GOT3 (cell line): ENCODE results near the gene FOXJ1.

Experiments
- DNase-seq: peaks from one replicate; lab custom pipeline; 2025; ENCODE audit warnings: mixed read lengths; lab: John Stamatoyannopoulos, UW

Gene FOXJ1

DNA sequence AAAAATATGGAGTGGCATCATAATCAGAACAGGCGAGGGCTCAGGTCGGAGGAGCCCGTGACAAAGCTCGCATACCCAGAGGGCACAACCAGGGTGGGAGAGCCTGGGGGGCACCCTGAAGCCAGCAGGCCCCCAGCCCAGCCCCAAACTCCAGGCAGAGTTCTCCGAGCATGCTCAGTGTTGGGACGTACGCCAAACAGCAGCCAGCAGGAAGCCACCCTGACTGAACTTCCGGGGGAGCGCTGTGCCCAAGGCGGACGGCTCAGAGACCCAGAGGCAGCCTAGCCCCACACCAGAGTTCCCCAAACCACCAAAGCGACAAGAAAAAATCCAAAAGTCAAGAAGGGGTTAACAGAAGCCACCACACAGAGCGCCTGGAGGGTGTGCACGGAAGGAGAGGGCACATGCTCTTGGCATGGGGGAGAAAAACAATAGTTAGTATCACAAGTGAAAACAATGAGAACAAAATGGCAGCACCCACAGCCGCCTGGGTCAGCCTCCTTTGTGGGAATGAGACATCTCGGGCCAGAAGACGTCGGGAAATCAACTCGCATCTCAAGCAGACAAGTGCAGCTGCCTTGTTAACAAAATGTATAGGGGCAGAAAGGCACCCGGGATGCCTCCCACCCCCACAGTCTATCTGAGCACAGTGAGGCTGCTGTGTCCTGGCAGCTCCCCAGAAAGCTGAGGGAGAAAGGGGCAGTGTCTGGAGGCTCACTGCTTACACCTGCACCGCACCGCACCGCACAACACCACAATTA is 49.3 kb downstream of the FOXJ1 start:
- no peak for DNase-seq

DNA sequence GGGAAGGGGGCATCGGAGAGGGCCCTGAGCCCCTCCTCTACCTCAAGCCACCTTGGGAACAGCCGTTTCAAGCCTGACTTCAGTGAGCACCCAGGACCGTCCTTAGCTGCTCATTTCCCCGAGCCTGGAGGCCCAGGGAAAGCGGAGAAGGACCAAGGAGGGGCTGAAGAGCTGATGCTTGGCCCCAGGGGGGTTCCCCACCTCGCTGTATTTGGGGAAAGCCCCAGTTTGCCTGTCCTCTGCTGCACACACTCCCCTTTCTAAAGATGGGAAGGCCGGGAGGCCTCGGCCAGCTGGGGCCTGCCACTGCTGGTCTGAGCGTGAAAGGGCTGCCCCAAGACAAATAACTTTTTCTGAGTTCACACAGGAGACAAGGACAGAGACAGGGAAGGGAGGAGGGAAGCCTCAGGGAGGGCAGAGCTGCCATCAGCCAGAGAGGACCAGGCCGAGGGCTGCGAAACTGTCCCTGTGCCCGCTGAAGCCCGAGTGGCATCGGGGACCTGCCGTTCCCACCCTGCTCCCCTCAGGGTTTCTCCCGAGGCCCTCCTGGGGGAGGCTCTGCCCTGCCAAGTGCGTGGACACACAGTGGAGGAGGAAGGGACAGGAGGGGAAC is 50.4 kb downstream of the FOXJ1 start:
- no peak for DNase-seq

DNA sequence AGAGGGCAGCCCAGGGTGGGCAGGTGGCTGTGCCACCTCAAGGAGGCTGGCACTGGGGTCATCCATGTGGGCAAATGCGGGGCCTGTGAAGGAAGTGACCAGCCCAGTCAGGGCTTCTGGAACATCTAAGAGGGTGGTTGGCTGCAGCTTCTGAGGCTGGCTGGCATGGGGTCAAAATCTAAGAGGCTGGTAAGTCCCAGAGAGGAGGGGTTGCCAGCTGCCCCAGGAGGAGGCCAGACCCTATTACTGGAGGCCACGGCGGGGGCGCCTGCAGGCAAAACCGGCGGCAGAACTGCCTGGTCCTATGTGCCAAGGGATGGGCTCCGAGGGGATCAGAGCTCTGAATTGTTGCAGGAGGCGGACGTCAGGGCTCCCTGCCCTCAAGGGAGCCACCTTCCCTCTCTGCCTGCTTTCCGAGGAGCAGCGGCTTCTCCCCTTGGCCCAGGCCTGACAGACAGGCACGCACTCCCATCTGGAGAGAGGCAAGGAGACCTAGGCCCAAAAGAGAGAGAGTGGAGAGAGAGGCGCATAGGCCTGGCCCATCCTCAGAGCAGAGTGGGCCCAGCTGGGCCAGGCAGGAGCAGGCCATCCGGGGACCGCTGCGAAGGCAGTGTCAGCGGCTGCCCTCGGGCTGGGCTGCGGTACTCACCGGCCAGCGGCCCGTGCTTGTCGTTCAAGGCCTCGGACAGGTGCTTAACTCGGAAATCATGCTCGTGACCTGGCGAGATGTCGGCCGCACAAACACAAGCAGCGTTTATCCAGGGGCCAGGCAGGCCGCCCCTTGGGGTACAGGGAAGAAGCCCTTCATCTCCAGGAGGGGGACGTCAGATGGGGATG is 51.1 kb downstream of the FOXJ1 start:
- no peak for DNase-seq

DNA sequence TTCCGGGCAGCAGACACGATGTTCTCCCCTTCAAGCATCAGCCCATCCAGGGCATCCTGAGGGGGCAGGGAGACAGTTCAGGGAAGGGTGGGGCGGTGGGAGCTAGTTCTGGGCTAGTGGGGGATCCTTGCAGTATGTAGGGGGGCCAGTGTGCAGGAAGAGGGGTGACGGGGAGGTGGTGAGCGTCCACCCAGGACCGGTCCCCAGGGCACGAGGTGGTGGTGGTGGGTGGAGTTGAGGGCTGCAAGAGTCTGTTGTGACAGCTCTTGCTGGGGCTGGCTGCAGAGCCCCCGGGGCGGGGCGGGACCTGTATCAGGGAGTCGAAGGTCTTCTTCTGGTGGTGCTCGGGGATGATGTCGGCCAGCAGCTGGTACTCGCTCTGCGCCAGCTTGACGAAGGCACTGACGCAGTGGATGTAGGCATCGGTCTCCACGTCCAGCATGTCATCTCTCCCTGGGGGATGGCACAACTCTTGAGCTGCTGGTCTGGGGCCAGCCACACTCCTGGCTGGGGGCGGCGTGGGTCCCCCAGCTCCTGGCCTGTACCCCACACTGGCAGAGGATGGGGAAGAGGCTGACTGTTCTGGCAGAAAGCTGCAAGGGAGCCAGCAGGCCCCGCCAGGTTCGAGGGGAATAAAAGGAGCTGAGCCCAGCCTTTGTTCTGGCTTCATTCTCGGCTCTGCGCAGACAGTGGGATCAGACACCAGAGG is 52.0 kb downstream of the FOXJ1 start:
- no peak for DNase-seq

DNA sequence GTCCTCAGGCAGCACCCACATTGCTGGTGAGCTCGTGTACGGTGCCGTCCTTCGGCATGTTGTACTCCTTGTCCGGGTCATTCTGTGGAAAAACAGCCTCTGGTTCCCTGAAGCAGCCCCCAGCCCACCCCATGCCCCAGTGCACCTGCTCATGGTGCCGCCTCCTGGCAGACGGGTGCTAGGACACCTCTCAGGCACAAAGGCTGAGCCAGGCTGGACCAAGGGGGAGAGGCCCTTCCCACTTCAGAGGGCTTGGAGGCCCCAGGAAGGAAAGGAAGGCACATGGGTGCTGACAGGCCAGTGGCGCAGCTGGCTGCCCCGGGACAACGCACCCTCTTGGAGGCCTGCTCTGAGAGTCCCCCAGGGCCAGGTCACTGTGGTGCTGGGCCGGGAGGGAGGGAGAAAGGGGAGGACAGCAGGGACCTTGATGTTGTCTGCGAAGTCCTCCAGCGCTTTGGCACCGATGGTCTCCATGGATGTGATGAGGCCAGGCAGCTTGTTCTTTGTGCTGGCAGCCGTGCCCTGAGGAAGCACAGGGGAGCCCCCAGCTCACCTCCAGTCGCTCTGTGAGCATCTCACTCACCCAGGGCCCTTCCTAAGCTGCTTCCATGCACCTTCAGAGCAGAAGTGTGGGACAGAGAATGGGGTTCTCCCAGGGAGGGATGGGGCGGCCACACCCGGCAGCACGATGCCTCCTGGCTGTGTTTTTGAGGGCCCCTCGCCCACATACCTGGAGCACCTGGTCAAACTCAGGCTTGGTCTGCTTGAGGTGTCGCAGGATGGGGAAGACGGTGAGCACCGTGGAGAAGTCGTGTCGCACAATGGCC is 52.8 kb downstream of the FOXJ1 start:
- no peak for DNase-seq

DNA sequence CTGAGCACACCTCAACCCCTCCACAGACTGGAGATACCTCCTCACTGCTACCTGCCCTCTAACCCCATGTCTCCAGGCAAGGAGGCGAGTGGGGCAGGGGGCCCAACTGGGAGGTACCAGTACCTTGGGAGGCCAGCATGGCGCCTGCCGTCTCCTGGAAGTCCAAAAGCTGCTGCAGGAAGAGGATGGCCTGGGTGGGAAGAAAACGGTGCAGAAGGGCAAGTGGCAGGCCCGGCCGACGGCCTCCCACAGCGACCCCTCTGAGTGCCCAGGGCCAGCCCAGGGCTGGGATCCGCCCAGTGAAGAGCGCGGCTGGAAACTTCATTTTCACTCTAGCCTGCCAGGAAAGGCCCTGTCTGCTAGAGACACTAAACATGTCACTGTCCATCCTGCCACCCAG is 53.5 kb downstream of the FOXJ1 start:
- no peak for DNase-seq

DNA sequence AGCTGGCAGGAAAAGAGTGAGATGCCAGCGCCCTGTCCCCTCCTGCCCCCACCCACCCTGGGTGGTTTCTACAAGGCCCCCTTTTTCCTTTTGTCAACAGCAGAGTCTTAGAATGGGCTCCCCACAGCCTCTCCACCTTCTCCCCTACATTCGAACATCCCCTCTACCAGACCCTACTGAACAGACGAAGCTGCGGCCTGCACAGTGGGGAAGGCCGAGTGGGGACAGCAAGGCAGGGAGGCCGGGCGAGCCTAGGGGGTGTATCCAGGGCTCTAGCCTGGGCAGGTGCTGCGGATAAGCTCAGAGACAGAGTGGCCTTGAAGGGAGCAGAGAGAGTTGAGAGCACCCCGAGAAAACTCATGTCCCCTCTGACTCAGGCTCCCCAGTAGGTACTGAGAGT is 54.7 kb downstream of the FOXJ1 start:
- DNase-seq: no peak
